Nephron (organoid): ENCODE measurements around the gene RAB10.
A peak's percentile ranks its signal among the peaks of the same experiment; 100 is the strongest.
"Not testable (repeated sequence)": the region's sequence is repeated elsewhere in the genome, so short reads cannot be mapped to it uniquely, and the experiment has no call there.

Experiments used
- H3K27ac Mint-ChIP-seq, 3 experiments: 2 replicates each; pipeline ENCODE4 v1.8.0; 2020; ENCODE audit warnings: mixed read lengths in 3 of 3, mild to moderate bottlenecking in 2 of 3, moderate library complexity in 1 of 3
- H3K27me3 Mint-ChIP-seq: 2 replicates; pipeline ENCODE4 v1.8.0; 2021; ENCODE audit warnings: low read depth, mild to moderate bottlenecking, moderate library complexity, mixed read lengths
- H3K36me3 Mint-ChIP-seq: 2 replicates; pipeline ENCODE4 v1.8.0; 2020; ENCODE audit warnings: low read depth, mixed read lengths
- H3K4me1 Mint-ChIP-seq: 2 replicates; pipeline ENCODE4 v1.8.0; 2020; ENCODE audit warnings: mixed read lengths
- H3K4me3 Mint-ChIP-seq, 3 experiments: 2 replicates each; pipeline ENCODE4 v1.8.0; 2020; ENCODE audit warnings: mild to moderate bottlenecking in 3 of 3, mixed read lengths in 3 of 3, moderate library complexity in 2 of 3
- H3K9me3 Mint-ChIP-seq: 2 replicates; pipeline ENCODE4 v1.8.0; 2020; ENCODE audit warnings: mixed read lengths
- TF ChIP-seq, protein P1 (sequence below), 3 experiments: fragments of 200-600 bp; sonication (generic); IDR thresholded peaks; one replicate each; pipeline ENCODE4 v1.5.0; 2021; ENCODE audit warnings: antibody characterized with exemption in 3 of 3; ENCODE audit not compliant: unreplicated experiment in 3 of 3

RAB10 gene

DNA sequence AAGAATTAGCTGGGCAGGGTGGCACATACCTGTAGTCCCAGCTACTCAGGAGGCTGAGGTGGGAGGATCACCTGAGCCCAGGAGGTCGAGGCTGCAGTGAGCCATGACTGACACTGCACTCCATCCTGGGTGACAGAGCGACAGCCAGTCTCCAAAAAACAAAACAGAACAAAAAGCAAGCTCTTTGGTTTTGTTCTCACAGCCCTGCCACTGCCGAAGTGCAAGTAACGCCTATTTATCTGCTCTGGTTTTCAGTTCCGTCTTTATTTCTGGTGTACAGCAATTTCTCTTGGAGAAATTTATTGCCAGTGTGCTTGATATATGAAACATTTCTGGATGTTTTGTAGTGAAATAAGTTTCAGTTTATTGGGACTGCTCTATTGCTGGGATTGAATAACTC is 61.9 kb downstream of the RAB10 start:
- Mint-ChIP-seq H3K4me3 (no peak overlapping the region), H3K27me3 (no peaks in the 10 kb centered on the region), H3K9me3 (no peaks in the 10 kb centered on the region), H3K27ac (no peak overlapping the region), H3K4me1 (peaks cover 16% of the 10 kb centered on the region), H3K36me3 (peaks cover 51% of the 10 kb centered on the region)
- TF ChIP-seq, protein P1, sequence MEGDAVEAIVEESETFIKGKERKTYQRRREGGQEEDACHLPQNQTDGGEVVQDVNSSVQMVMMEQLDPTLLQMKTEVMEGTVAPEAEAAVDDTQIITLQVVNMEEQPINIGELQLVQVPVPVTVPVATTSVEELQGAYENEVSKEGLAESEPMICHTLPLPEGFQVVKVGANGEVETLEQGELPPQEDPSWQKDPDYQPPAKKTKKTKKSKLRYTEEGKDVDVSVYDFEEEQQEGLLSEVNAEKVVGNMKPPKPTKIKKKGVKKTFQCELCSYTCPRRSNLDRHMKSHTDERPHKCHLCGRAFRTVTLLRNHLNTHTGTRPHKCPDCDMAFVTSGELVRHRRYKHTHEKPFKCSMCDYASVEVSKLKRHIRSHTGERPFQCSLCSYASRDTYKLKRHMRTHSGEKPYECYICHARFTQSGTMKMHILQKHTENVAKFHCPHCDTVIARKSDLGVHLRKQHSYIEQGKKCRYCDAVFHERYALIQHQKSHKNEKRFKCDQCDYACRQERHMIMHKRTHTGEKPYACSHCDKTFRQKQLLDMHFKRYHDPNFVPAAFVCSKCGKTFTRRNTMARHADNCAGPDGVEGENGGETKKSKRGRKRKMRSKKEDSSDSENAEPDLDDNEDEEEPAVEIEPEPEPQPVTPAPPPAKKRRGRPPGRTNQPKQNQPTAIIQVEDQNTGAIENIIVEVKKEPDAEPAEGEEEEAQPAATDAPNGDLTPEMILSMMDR (IDR thresholded peaks at IDR 0.05; ENCODE audit: unreplicated experiment in 3 of 3) = no peak

DNA sequence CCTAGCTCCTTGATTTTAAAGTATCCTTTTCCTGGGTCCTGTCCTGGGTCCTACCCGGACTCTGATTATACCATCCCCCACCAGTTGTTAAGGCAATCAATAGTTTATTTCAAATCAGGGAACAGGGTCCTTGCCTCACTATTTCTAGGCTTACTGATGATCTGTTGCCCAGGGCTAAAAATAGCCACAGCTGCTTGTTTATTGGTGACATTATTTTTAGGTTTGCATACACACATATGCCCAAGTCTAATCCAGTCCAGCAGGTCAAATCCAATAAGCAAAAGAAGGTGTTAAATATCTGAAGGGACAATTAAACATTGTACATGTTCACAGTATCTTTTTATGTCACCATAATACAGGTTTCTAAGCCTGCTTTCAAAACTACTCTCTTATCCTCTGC is 66.0 kb downstream of the RAB10 start:
- H3K4me1 Mint-ChIP-seq = peaks cover 23% of the 10 kb centered on the region
- peaks cover 73% of the 10 kb centered on the region for H3K36me3 Mint-ChIP-seq
- peak overlapping the region in 2 of 3 experiments; percentile 63 to 72 for H3K27ac Mint-ChIP-seq
- H3K9me3 Mint-ChIP-seq = peaks cover 15% of the 10 kb centered on the region
- TF ChIP-seq, protein P1 (IDR thresholded peaks at IDR 0.05; ENCODE audit: unreplicated experiment in 3 of 3) = no peak
- H3K27me3 Mint-ChIP-seq = no peaks in the 10 kb centered on the region
- peak overlapping the region in 1 of 3 experiments; percentile 37 for H3K4me3 Mint-ChIP-seq

- H3K27ac Mint-ChIP-seq = peak overlapping the region in 1 of 3 experiments; percentile 63
- no peak overlapping the region for H3K4me3 Mint-ChIP-seq
- peaks cover 23% of the 10 kb centered on the region for H3K4me1 Mint-ChIP-seq
- peaks cover 73% of the 10 kb centered on the region for H3K36me3 Mint-ChIP-seq
- no peaks in the 10 kb centered on the region for H3K27me3 Mint-ChIP-seq
- TF ChIP-seq, protein P1 (IDR thresholded peaks at IDR 0.05; ENCODE audit: unreplicated experiment in 3 of 3) = no peak
- peaks cover 15% of the 10 kb centered on the region for H3K9me3 Mint-ChIP-seq
Observed at GRCh38 chr2:26100384-26100783, 66.5 kb downstream of the RAB10 start.

DNA sequence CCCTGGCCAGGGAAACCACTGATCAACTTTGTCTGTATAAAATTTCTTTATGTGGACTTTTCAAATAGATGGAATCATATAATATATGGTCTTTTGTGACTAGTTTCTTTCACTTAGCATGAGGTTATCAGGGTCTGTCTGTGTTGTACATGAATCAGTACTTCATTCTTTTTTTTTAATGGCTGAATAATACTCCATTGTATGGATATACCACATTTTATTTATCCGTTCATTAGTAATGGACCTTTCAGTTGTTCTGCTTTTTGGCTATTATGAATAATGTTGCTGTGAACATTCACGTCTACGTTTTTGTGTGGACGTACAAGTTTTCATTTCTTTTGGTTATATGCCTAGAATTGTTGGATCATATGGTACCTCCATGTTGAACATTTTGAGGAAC is 69.9 kb downstream of the RAB10 start:
- Mint-ChIP-seq H3K4me1 (peaks cover 17% of the 10 kb centered on the region), H3K36me3 (peaks cover 65% of the 10 kb centered on the region), H3K27ac (no peak overlapping the region), H3K4me3 (no peak overlapping the region), H3K9me3 (peaks cover 15% of the 10 kb centered on the region), H3K27me3 (no peaks in the 10 kb centered on the region)
- TF ChIP-seq, protein P1 (IDR thresholded peaks at IDR 0.05; ENCODE audit: unreplicated experiment in 3 of 3) = no peak

DNA sequence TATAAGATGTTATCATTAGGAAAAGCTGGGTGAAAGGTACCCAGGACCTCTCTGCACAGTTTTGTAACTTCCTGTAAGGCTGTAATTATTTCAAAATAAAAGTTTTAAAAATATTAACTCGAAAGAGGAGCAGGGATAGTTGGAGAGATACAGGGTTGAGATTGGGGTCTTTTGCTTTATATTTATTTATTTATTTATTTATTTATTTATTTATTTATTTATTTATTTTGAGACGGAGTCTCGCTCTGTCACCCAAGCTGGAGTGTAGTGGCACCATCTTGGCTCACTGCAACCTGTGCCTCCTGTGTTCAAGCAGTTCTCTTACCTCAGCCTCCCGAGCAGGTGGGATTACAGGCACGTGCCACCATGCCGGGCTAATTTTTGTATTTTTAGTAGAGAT is 74.8 kb downstream of the RAB10 start:
- H3K4me3 Mint-ChIP-seq, H3K4me1 Mint-ChIP-seq: not testable (repeated sequence)
- peaks cover 54% of the 10 kb centered on the region for H3K36me3 Mint-ChIP-seq

GRCh38 chr2:26112201-26112600 is 78.3 kb downstream of the RAB10 start:
- H3K27ac Mint-ChIP-seq = no peak overlapping the region
- no peaks in the 10 kb centered on the region for H3K9me3 Mint-ChIP-seq
- no peak overlapping the region for H3K4me3 Mint-ChIP-seq
- H3K27me3 Mint-ChIP-seq = no peaks in the 10 kb centered on the region
- TF ChIP-seq, protein P1 (IDR thresholded peaks at IDR 0.05; ENCODE audit: unreplicated experiment in 3 of 3) = no peak
- H3K4me1 Mint-ChIP-seq = no peaks in the 10 kb centered on the region
- H3K36me3 Mint-ChIP-seq = peaks cover 50% of the 10 kb centered on the region

More for the DNA sequence above, 74.8 kb downstream of the RAB10 start:
- not testable (repeated sequence) for H3K9me3 Mint-ChIP-seq, H3K27ac Mint-ChIP-seq, H3K27me3 Mint-ChIP-seq
